A673 (cell line): Measurements from ENCODE around the gene PRKCA.

Experiments used
- EZH2 ChIP-seq: fragments of 200-600 bp; sonication (generic); IDR thresholded peaks from 2 replicates; pipeline ENCODE4 v1.6.1; 2017; ENCODE audit warnings: borderline replicate concordance, low read depth, mild to moderate bottlenecking, mixed read lengths, antibody characterized with exemption, low read length; ENCODE audit not compliant: poor library complexity, severe bottlenecking
- TF ChIP-seq, protein P1 (sequence below): fragments of 300-800, 200-600 bp; sonication (generic); conservative IDR thresholded peaks from 2 replicates; pipeline ENCODE4 v1.5.1; 2017; ENCODE audit warnings: low read depth, mild to moderate bottlenecking, antibody characterized with exemption, low read length, moderate library complexity, mixed read lengths

DNA sequence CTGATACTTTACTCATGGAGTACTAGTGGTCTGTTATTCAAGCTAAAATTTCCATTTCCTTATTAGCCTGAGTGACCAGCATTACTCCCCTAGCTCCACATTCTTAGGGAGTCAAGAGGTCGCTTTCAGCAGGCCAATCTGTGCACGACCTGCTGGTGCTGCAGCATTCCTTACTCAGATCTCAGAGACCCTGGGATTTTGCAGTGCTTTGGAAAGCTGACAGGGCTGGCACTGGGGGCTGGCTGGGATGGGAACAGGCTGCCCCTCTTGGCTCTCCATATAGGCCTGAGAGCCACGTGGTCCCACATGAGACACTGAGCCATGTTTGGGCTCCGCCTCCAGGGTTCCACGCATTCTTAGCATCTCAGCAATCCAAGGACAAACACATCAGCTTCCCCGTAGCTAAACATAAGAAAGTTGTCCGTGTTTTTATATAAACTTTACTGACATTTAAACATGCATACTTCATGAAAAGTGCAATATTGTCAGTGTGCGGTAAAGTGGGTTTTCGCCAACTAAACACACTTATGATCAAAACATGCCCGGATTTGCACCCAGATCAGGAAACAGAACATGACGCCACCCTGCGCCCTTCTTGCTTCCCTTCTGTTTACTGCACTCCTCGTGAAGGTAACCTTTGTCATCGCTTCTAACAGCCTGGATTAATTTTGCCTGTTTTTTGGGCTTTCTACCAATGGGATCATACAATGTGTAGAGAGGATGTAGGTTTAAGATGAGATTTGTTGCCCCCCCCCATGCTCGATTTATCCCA, 278.0 kb downstream of the PRKCA start:
- TF ChIP-seq, protein P1, sequence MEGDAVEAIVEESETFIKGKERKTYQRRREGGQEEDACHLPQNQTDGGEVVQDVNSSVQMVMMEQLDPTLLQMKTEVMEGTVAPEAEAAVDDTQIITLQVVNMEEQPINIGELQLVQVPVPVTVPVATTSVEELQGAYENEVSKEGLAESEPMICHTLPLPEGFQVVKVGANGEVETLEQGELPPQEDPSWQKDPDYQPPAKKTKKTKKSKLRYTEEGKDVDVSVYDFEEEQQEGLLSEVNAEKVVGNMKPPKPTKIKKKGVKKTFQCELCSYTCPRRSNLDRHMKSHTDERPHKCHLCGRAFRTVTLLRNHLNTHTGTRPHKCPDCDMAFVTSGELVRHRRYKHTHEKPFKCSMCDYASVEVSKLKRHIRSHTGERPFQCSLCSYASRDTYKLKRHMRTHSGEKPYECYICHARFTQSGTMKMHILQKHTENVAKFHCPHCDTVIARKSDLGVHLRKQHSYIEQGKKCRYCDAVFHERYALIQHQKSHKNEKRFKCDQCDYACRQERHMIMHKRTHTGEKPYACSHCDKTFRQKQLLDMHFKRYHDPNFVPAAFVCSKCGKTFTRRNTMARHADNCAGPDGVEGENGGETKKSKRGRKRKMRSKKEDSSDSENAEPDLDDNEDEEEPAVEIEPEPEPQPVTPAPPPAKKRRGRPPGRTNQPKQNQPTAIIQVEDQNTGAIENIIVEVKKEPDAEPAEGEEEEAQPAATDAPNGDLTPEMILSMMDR = no peak
- no peak for TF ChIP-seq EZH2
